GM21528 (cell line): Measurements from ENCODE around the gene SUPT6H.

ENCODE experiments used
- ATAC-seq: cut with Tn5 transposase; IDR thresholded peaks from one replicate; pipeline ENCODE4 v1.9.1; 2021; ENCODE audit warnings: mild to moderate bottlenecking, moderate library complexity; ENCODE audit not compliant: unreplicated experiment, low FRiP score

The SUPT6H gene

DNA sequence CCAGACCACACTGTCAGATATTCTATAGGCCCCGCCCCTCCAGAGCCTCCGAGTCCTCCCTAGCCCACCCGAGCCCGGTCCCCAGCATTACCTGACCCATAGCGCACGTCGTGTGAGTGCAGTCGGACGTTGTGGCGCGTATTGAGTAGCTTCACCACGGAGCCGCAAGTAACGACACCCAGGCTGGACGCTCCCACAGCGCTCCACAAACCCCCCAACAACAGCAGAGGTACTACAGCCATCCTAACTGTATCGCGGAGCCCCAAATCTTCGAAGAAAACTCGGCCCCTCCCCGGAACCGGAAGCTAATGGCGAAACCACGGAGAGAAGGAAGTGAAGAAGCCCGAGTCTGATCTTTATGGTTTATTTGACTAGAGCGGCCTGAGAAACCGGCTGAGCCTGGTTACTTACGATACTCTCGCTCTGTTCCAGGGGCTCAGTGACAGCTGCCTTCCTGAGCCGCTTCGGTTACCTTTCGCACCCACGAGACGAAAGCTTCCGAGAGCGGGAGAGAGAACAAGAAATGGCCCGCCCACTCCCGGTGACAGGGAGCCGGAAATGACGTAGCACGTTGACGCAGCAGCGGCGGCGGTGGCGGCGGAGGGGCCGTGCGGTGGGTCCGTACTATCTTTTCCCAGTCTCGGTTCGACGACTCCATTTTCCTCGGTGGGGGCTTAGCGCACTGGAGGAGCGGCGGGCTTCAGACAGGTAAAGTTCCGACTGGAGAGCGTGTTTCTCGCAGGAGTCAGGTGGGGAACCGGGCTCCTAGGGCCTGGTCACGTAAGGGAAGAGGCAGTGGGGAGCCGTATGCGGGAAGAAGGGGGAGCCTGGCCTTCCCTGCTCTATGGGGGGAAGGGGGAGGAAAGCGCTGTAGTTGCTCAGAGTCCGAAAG, at the start of gene SUPT6H, which contains the start of gene SDF2:
Gene SUPT6H (plus strand): TSS at position 571 of the 892 bp plus-strand sequence. CDS start 11,197 bp downstream, outside the sequence.
Gene SDF2 (minus strand): TSS at position 272 of the 892 bp plus-strand sequence. CDS start 30 bp downstream, at position 242.
- ATAC-seq, result peak; percentile 80

- no peak for ATAC-seq
Observed at GRCh38 chr17:28612531-28612930, 49.5 kb upstream of the SUPT6H start.

- no peak for ATAC-seq
Observed at GRCh38 chr17:28612936-28613872, 48.8 kb upstream of the SUPT6H start.

GRCh38 chr17:28613931-28614381, 48.0 kb upstream of the SUPT6H start, which contains the start of gene RSKR:
Gene RSKR (minus strand): TSS chr17:28614185. CDS start chr17:28614161, 24 bp downstream.
- no peak for ATAC-seq

DNA sequence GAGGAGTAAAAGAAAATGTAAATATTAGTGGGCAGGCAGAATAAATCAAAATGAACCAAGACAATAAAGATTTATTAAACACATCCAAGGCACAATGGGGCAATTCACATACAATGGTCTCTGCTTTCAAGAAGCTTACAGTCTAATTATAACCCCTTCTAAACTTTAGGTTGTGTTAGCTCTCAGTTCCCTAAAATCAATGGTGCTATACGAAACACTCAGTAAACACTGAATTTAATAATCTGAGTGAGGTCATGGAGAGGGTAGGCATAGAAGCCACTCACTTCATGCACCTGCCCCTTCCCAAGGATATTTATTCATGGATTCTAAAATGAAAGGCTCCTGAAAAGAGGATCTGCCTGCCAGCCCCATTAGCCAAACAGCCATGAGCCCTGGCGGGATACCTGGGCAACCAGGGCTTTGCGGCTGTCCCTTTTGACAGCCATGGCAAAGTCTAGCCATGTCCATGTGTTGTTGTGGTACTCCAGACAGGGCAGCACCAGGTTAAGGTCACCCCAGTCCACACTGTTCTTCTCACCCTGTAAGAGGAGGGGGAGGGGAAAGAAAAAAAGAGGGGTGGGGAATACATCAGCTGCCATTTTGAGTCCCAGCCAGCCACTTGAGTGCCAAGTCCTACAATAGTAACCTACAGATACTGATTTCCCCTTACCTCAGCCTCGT, 46.6 kb upstream of the SUPT6H start:
- no peak for ATAC-seq

DNA sequence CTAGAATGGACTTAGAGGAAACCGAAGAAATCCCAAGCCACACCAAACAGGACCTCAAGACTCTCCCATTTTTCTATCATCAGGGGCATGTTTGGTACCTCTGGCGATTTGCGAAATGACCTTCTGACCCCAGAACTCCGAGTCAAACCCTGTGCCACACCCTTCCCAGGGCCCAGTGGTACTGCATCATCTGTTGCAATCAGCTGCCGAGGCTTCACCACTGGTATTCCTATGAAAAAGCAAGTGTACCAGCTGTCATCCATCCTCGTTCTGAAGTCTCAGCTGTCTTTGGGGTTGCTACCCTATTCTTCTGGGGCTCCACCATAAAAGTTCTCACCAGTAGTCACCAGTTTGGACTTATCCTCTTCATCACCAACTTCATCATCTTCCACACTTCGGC, 45.7 kb upstream of the SUPT6H start:
- no peak for ATAC-seq

DNA sequence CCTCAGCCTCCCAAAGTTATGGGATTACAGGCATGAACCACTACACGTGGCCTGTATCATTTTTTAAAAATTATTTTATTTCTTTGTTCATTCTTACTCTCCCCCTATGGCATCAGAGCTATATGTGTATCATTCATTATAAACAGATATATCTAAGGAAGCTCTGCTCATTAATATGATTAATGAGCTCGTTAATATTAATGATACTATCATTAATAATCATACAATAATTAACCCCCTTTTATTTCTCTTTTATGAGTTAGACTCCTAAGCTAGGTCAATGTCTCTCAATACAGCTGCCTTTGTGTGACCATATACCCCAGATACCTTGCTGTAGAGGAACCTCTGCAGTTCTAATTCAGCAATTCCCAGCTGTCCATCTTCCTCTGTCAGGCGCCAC, 43.5 kb upstream of the SUPT6H start:
- ATAC-seq, result no peak

- ATAC-seq, result no peak
Observed at GRCh38 chr17:28620010-28620409, 42.0 kb upstream of the SUPT6H start.

DNA sequence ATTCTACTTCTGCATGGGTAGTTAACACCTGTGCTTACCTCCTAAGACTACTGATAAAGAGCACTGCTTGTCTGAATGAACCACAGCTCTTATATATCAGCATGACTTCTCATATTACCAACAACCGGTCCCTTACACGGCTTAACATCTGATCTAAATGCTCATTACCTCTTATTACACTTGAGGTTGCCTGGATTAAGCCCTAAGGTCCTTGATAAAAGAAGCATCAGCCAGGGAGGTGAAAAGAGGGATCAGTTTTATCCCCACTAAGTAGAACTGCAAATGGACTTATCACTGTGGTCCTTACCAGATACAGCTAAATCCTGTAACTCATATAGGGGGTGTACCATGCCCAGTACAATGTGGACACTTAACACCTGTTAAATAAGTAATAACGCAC, 39.8 kb upstream of the SUPT6H start:
- no peak for ATAC-seq

GRCh38 chr17:28623696-28624095, 38.3 kb upstream of the SUPT6H start:
- ATAC-seq, result no peak

DNA sequence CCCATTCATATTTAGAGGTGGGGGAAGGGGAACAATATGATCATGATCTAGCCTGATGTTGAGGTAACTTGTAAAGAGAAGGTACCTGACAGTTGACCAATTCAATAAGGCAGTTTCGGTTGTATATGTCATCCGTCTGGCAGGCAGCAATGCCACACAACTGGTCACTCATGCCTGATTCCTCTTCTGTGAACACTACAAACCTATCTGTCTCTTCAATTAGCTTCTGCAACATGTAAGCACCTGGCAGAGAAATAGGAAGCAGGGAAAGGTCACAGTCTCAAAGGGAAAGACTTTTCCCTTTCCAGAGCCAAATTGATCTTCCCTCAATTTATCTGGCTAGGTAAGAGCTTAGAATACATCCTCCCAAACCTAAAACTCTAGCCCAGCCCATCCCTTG, 37.9 kb upstream of the SUPT6H start:
- ATAC-seq, result no peak

DNA sequence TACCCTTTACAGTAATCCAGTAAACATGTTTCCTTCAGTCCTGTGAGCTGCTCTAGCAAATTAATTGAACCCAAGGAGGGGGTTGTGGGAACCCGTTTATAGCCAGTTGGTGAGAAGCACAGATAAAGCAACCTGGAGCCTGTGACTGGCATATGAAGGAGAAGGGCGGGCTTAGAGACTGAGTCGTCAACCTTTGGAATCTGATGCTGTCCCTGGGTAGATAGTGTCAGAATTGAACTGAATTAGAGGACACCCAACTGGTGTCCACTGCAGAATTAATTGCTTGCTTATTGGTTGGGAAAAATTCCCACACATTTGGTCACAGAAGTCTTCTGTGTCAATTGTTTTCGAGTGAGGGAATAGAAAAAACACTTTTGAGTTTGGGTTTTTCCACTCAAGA, 35.2 kb upstream of the SUPT6H start:
- ATAC-seq, result no peak

GRCh38 chr17:28634206-28634865, 27.7 kb upstream of the SUPT6H start:
- no peak for ATAC-seq

DNA sequence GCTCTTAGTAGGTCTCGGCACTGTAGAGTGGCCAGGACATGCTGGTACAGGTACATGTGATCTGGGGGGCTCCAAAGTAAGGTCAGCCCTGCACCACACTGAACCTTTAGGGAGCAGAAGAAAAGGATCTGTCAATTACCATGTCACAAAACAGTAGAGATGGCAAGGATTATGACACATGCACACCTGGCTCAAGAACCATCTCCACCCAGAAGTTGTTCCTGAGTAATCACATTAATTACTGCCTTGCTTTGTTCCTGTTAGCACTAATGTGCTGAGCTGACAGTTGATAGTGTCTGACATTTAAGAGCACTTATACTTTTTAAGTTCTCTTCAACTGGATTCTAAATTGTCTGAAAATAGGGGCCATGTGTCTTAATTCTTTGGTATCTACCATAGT, 26.5 kb upstream of the SUPT6H start:
- ATAC-seq, result no peak

- ATAC-seq, result no peak
Observed at GRCh38 chr17:28641579-28641978, 20.4 kb upstream of the SUPT6H start.

DNA sequence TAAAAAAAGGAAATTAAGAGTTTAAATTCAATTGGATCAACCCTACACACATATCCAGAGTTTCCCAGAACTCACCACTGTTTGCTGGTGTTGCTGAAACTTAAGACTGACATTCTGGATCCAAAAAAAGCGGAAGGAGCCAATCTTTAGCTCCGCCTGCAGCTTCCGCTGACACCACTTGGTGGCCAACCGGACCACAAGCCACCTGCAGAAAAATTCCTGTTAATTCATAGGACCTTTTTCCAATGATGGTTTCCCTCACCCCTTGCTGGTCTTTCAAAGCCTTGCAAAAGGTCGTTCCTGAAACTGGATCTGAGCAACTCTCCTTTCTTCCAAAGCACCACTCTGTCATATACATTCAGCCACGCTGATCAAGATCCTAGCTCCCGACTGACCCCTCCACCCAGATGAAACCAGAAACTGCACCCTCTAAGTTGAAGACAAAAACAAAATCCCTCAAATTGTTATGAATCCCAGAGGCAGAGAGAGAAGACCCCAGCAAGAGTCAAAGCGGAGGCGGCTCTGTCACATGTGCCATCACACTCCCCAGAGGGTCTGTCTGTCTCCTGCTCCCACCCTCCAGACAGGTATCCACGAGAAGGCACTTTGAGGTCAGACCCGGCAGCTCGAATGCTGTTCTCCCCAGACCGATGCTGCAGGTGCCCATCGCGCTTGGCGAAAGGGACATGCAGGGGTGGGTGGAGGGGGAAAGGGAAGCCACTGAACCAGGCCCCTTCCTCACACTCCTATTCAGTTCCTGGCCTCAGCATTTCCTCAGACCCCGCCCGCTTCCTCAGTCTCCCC, 17.8 kb upstream of the SUPT6H start:
- peak; percentile 20 for ATAC-seq

GRCh38 chr17:28644787-28645575, 17.0 kb upstream of the SUPT6H start, which contains the start of gene BLTP2:
Gene BLTP2 (minus strand): TSS chr17:28645158. CDS start chr17:28645056, 102 bp downstream.
- ATAC-seq, result peak; percentile 80

DNA sequence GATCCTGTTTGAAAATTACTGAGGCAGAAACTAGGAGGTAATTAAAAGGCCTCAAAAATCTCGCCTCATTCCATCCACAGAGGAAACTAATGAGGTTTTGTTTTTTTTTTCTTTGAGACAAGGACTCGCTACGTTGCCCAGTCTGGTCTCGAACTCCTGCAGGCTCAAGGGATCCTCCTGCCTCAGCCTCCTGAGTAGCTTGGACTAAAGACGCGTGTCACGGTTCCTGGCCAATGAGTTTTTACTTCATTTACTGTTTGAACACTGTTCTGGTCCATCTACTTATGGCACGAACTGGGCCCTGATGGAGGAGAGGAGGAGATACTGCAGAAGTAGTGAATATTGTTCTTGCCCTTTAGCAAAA, 16.4 kb upstream of the SUPT6H start:
- no peak for ATAC-seq
